Lower lobe of right lung (tissue), 2 donors: Measurements from ENCODE around the gene PNPLA1. TPM values are rescaled to one million over a fixed set of nuclear protein-coding genes. Genes with fewer than 3 reads are reported as not detected.

Experiments used
- ATAC-seq, 2 donors: fragments of 200-7000 bp; cut with Tn5 transposase; one replicate each; pipeline ENCODE4 v1.9.1; 2020 to 2022; ENCODE audit warnings: mild to moderate bottlenecking in 2 of 2, moderate library complexity in 2 of 2
- DNase-seq: peaks from one replicate; pipeline ENCODE4 v3.0.0-alpha.2; 2020
- H3K27ac ChIP-seq: fragments of 200-600 bp; one replicate; pipeline ENCODE4 v1.8.0; 2022
- H3K27me3 ChIP-seq: fragments of 200-600 bp; one replicate; pipeline ENCODE4 v1.8.0; 2022; ENCODE audit warnings: low read depth
- H3K36me3 ChIP-seq: fragments of 200-600 bp; one replicate; pipeline ENCODE4 v1.8.0; 2022; ENCODE audit warnings: mild to moderate bottlenecking
- H3K4me1 ChIP-seq: fragments of 200-600 bp; one replicate; pipeline ENCODE4 v1.8.0; 2022
- H3K4me3 ChIP-seq: fragments of 200-600 bp; one replicate; pipeline ENCODE4 v1.8.0; 2022; ENCODE audit warnings: mild to moderate bottlenecking
- H3K9me3 ChIP-seq: fragments of 200-600 bp; one replicate; pipeline ENCODE4 v1.8.0; 2022
- intact Hi-C: fragments of 100-400 bp; cut with DNase I; formaldehyde crosslinking; loops from one replicate; pipeline ENCODE4 v1.11.0; 2022
- total RNA-seq: library from RNA; stranded (reverse); fragmentation: NEBNext Ultra II Directional; extraction: Animal tissue kit (Norgen Biotek cat#: 25700); gene quantifications from one replicate; pipeline ENCODE4 v1.2.1, GENCODE V29; 2021
- TF ChIP-seq, protein P1 (sequence below): fragments of 200-600 bp; IDR thresholded peaks from one replicate; pipeline ENCODE4 v1.8.0; 2022; ENCODE audit warnings: antibody characterized with exemption, mild to moderate bottlenecking
- donor health status: DM: no; HTN: yes; CAD: no; lungs with severe emphysema.

PNPLA1 gene
- total RNA-seq, 1 donor from 2014 or later = 0.27 TPM

- Histone ChIP-seq H3K4me1 (no peaks in the 10 kb centered on the region), H3K36me3 (no peaks in the 10 kb centered on the region), H3K27me3 (no peaks in the 10 kb centered on the region), H3K4me3 (no peak overlapping the region), H3K27ac (no peak overlapping the region), H3K9me3 (no peaks in the 10 kb centered on the region)
- TF ChIP-seq, protein P1, sequence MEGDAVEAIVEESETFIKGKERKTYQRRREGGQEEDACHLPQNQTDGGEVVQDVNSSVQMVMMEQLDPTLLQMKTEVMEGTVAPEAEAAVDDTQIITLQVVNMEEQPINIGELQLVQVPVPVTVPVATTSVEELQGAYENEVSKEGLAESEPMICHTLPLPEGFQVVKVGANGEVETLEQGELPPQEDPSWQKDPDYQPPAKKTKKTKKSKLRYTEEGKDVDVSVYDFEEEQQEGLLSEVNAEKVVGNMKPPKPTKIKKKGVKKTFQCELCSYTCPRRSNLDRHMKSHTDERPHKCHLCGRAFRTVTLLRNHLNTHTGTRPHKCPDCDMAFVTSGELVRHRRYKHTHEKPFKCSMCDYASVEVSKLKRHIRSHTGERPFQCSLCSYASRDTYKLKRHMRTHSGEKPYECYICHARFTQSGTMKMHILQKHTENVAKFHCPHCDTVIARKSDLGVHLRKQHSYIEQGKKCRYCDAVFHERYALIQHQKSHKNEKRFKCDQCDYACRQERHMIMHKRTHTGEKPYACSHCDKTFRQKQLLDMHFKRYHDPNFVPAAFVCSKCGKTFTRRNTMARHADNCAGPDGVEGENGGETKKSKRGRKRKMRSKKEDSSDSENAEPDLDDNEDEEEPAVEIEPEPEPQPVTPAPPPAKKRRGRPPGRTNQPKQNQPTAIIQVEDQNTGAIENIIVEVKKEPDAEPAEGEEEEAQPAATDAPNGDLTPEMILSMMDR = no peak
- intact Hi-C loops = no loop called here
- ATAC-seq = no peak
- no peak for DNase-seq
Measured at GRCh38 chr6:36318690-36319435, 49.0 kb downstream of the PNPLA1 start.

- no peak overlapping the region for H3K4me3 ChIP-seq
- intact Hi-C loops = no loop called here
- TF ChIP-seq, protein P1 = no peak
- no peaks in the 10 kb centered on the region for H3K36me3 ChIP-seq
- no peak overlapping the region for H3K27ac ChIP-seq
- H3K9me3 ChIP-seq = no peaks in the 10 kb centered on the region
- no peak for DNase-seq
- no peak for ATAC-seq
- no peaks in the 10 kb centered on the region for H3K4me1 ChIP-seq
- H3K27me3 ChIP-seq = no peaks in the 10 kb centered on the region
Measured at GRCh38 chr6:36319436-36319762, 49.5 kb downstream of the PNPLA1 start.

GRCh38 chr6:36319821-36320220 lies 50.0 kb downstream of the PNPLA1 start:
- ATAC-seq = no peak

GRCh38 chr6:36320475-36320874 lies 50.6 kb downstream of the PNPLA1 start:
- DNase-seq (no peak), ATAC-seq (no peak)
- no peak overlapping the region for H3K4me3 ChIP-seq
- H3K36me3 ChIP-seq = no peaks in the 10 kb centered on the region
- H3K9me3 ChIP-seq = no peaks in the 10 kb centered on the region
- TF ChIP-seq, protein P1 = no peak
- intact Hi-C loops = no loop called here
- no peaks in the 10 kb centered on the region for H3K27me3 ChIP-seq
- H3K27ac ChIP-seq = no peak overlapping the region
- H3K4me1 ChIP-seq = no peaks in the 10 kb centered on the region

More at GRCh38 chr6:36319821-36320220, 50.0 kb downstream of the PNPLA1 start:
- no peaks in the 10 kb centered on the region for H3K27me3 ChIP-seq
- no peaks in the 10 kb centered on the region for H3K4me1 ChIP-seq
- H3K4me3 ChIP-seq = no peak overlapping the region
- H3K9me3 ChIP-seq = no peaks in the 10 kb centered on the region
- DNase-seq = no peak
- H3K27ac ChIP-seq = no peak overlapping the region
- TF ChIP-seq, protein P1 = no peak
- intact Hi-C loops = no loop called here
- H3K36me3 ChIP-seq = no peaks in the 10 kb centered on the region

GRCh38 chr6:36322591-36322990 lies 52.7 kb downstream of the PNPLA1 start:
- TF ChIP-seq, protein P1 = no peak
- no peaks in the 10 kb centered on the region for H3K4me1 ChIP-seq
- H3K27ac ChIP-seq = no peak overlapping the region
- no peaks in the 10 kb centered on the region for H3K27me3 ChIP-seq
- intact Hi-C loops = no loop called here
- DNase-seq (no peak), ATAC-seq (no peak)
- no peaks in the 10 kb centered on the region for H3K9me3 ChIP-seq
- H3K36me3 ChIP-seq = no peaks in the 10 kb centered on the region
- no peak overlapping the region for H3K4me3 ChIP-seq
